HG02610 (cell line): ENCODE measurements around the gene SH3TC1.

Source experiments
- ATAC-seq: cut with Tn5 transposase; IDR thresholded peaks from one replicate; pipeline ENCODE4 v1.9.1; 2021; ENCODE audit warnings: mild to moderate bottlenecking, moderate library complexity; ENCODE audit not compliant: unreplicated experiment

The SH3TC1 gene

DNA sequence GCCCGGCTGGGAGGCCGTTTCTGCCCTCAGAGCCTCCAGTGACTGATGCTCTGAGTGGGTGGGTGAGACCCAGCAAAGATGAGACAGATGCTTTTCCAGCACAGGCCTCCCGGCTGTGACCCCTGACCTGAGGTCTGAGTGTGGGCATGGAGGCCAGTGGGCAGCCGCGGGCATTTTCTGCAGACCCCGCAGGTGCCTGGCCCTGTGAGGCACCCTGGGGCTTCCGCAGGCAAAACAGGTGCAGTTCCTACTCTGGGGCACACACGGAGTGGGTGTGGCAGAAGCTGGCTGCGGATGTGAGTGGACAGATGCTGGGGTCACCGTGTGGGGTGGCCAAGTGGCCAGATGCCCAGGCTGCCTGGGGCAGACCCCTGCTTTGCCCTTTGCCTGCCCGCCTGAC lies 85.3 kb downstream of the SH3TC1 start:
- no peak for ATAC-seq

DNA sequence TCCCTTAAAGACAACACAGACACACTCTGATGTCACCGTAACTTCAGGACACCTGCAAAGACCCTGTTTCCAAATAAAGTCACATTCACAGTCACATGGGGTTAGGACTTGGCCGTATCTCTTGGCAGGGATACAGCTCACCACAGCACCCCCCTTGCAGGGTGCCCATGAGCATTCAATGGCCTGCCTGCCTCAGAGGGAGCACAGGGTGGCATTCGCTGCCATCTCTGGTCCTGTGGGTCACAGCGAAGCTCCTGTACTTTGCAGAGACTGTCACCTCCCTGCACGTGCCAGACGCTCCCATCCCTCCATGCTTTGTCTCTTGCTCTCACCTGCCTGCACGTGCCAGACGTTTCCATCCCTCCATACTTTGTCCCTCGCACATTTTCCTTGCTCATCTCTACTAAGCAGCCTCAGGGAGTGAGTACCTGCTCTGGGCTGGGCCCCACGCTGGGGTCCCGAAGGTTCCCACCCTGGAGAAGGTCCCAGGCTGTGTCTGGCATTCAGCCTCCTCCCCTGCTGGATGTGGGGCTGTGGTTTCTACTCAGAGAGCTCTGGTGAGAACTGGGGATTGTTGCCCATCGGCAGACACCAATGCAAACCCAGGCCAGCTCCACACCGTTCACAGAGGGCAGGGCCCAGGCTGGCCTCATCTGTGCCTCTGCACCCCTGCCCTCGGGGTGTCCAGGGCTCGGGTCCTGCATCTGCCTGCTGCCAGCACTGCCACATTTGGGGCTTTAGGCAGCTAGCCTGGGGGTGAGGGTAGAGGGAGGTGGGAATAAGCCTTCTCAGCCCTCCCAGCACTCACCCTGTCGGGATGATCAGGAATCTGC lies 86.3 kb downstream of the SH3TC1 start:
- no peak for ATAC-seq

DNA sequence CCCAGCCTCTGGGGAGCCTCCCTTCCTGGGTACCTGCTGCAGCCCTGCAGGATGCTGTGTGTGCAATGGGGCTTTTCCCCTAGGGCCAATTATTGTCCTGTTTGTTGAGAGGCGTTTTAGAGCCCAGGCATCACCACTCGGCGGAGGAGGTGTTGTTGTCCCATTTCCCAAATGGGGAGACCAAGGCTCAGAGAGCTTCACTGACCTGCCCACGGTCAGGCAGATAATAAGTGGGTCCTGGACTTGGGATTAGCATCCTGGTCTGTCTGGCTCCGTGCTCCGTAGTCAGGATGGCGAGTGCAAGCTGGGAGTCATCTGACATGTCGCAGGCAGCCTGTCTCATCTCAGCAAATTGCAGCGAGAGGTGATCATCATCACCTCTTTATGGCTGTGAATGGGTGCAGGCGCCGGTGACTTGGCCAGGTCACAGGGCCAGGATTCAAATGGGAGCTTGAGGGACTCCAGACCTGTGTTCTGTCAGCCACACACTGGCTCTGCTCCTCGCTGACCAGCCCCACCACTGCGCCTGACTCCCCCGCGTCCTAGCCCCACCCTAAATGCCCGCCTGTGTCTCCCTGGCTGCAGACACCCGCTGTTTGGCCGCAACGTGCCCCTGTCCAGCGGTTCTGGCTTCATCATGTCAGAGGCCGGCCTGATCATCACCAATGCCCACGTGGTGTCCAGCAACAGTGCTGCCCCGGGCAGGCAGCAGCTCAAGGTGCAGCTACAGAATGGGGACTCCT lies 87.1 kb downstream of the SH3TC1 start:
- ATAC-seq: no peak

GRCh38 chr4:8286719-8287342 lies 87.7 kb downstream of the SH3TC1 start:
- no peak for ATAC-seq

DNA sequence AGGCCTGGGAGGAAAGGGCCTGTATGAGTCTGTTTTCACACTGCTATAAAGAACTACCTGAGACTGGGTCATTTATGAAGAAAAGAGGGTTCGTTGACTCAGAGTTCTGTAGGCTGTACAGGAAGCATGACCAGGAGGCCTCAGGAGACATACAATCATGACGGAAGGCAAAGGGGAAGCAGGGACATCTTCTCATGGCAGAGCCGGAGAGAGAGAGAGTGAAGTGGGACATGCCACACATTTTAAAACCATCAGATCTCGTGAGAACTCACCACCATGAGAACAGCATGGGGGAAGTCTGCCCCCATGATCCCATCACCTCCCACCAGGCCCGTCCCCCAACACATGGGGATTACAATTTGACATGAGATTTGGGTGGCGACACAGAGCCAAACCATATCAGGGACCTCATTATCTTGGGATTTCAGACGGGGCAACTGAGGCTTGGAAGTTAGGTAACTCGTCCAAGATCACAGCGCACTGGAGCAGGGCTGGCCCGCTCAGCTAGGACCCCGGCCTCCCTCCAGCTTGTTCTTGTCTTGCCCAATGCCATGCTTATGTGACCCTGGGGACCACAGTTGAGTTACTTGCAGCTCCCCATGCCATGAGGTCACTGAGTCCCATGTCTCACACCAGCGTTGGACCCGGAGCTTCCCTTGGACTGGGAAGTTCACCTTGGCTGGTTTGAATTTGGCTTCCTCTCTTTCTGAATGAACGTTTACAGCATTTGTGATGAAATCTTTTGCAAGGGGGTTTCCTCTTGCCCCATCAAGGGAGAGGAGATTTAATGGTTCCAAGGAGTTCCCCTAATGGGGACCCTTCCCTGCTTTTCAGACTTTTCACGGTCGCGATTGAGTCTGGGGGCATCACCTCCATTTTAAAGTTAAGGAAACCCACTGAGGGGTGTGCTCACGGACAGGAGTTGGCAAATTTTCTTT lies 88.5 kb downstream of the SH3TC1 start:
- no peak for ATAC-seq

GRCh38 chr4:8289151-8289750 lies 90.2 kb downstream of the SH3TC1 start:
- ATAC-seq: no peak

GRCh38 chr4:8289956-8290700 lies 91.0 kb downstream of the SH3TC1 start:
- ATAC-seq: no peak

DNA sequence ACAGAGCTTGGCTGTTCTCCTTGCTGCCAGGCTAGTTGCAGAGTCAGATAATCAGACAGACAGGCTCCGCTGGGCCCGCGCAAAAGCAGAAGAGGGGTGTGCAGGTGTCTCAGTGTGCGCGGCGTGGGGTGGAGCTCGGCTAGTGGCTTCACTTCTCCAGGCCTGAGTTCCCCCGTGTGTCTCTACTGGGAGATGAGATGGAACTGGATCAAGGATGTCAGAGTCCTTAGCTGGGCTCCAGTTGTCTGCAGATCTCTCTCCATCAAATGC lies 91.5 kb downstream of the SH3TC1 start:
- ATAC-seq: no peak
